Gastrocnemius medialis (tissue), 4 donors: ENCODE results near the gene ZNF766.

Experiments
- CTCF ChIP-seq, 5 experiments: fragments of 450-650 bp in 3 of 5; fragments of 200-600 bp in 2 of 5; sonication (generic) in 2 of 5; IDR thresholded peaks in 4 of 5; conservative IDR thresholded peaks in 1 of 5; 1 replicate in 4 of 5; 2 replicates in 1 of 5; pipeline ENCODE4 v1.5.1; 2016 to 2019; ENCODE audit warnings: antibody characterized with exemption in 5 of 5, mild to moderate bottlenecking in 3 of 5, moderate library complexity in 3 of 5
- POLR2A ChIP-seq, 2 donors: fragments of 450-650 bp; IDR thresholded peaks; one replicate each; pipeline ENCODE4 v1.6.1; 2017; ENCODE audit warnings: antibody characterized with exemption in 2 of 2, mild to moderate bottlenecking in 2 of 2, moderate library complexity in 2 of 2

GRCh38 chr19:52227980-52228379, 41.4 kb upstream of the ZNF766 start:
- TF ChIP-seq POLR2A (IDR thresholded peaks at IDR 0.05) (no peak), CTCF (IDR thresholded peaks at IDR 0.05 in 4 of 5, conservative IDR thresholded peaks at IDR 0.05 in 1 of 5) (no peak)
